NCI-H748 (cell line): ENCODE results near the gene IFNA13.
A peak's percentile ranks its signal among the peaks of the same experiment; 100 is the strongest.
"Not testable (repeated sequence)": the region's sequence is repeated elsewhere in the genome, so short reads cannot be mapped to it uniquely, and the experiment has no call there.

Source experiments
- DNase-seq: peaks from one replicate; lab custom pipeline; 2025; ENCODE audit not compliant: unreplicated experiment; lab: John Stamatoyannopoulos, UW

Gene IFNA13

GRCh38 chr9:21367957-21368356, at the start of gene IFNA13:
Gene IFNA13 (minus strand): TSS chr9:21368057. CDS start chr9:21368010, 47 bp downstream.
- no peak for DNase-seq

- no peak for DNase-seq
Observed at GRCh38 chr9:21415493-21416267, 47.8 kb upstream of the IFNA13 start.

DNA sequence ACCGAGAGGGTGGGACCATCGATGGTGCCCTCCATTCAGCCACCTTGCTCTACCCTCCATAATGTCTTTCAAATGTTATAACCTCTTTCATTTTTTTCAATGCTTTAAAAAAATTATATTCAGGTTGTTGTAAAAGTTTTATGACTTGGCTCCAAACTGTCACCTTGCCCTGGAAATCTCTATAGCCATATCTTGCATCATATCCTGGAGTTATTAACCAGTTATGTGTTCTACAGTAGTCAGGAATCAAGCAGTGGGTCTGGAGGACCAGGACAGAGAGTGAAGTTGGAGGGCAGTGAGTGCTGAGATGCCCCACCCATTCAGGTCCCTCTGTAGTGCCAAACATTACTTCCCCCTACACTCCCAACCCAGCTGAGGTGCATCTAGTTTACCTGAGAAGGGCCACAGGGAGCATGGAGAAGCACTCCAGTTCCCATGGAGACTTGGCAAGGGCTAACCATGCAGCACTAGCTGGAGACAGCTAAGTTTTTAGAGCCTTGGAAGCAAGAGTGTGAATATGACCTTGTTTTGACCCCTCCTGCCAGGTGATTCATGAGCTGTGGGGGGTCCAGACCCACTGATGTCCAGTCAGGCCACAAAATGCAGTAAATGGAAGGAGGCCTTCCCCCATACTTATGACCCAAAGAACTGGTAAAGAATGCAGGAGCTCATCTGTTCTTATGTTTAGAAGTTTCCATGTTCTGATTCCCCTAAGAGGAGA, 46.5 kb upstream of the IFNA13 start:
- DNase-seq = no peak

DNA sequence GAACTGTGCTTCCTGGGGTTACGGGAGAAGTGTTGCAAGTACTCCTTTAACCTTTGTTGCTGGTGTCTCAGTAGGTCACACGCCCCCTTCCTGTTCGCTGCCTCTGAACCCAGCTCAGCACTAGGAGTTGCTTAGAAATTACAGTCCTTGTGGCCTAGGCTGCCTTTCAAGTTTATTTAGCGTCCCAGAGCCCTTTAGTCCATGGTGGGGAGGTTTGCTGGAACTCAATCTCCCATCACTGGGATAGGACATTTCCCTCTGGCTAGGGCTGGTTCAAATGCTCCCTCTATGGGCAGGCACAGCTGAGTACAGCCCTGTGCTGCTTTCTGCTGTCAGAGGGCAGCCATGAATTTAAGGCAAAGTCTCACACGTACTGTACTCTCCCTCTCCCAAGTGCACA, 45.8 kb upstream of the IFNA13 start:
- no peak for DNase-seq

GRCh38 chr9:21413151-21413550, 45.3 kb upstream of the IFNA13 start:
- DNase-seq = no peak

DNA sequence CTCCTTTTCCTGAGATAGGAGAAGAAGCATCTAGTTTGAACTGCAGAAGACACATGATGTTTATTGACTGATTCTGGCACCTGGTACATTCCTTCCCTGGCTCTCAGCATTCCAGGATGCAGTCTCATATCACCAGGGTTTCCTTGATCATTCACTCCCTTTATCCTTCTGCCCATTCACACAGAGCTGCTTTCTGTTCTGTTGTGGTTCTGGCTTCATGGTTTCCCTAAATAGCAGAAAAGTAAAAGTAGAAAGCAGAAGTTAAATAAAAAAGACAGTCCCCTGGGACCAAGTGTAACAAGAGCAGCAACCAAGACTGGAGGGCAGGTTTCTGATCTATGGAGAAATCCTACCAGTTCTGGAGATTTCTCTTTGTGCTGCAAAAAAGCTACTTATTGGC, 44.2 kb upstream of the IFNA13 start:
- no peak for DNase-seq

DNA sequence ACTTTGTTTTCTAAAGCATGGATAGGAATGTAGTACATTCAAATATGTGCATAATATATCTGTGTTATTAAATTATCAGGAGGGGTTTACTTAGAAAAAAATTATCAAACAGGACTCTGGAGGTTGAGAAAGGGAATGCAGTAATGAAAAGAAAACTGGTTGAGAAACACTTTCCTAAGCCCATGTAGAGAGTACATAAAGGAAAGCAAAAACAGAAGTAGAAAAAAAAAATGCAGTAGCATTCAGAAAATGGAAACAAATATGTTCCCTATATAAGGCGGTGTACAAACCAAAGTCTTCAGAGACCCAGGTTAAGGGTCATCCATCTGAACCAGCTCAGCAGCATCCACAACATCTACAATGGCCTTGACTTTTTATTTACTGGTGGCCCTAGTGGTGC, 41.0 kb upstream of the IFNA13 start, which contains the start of gene IFNA8:
TSS of gene IFNA8 (plus strand) at position 301 of the 400 bp plus-strand sequence. CDS start at position 361, 60 bp downstream.
- DNase-seq = no peak

DNA sequence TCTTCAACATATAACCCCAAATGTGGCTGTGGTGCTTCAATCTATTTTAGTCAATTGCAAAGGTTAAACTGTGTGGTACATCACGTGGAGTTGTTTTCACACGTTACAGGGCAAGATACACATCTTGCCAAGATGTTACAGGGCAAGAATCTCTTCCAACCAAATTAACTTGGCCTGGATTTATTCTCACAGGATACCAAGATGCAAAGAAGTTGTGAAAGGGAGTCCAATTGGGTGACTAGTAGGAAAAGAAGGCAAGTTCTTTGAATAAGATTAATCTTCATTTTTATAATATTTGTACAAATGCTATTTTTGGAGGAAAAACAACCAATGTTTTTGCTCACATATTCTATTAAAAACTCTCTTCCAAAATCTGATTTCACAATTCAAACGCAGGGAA, 36.3 kb upstream of the IFNA13 start:
- DNase-seq = no peak

DNA sequence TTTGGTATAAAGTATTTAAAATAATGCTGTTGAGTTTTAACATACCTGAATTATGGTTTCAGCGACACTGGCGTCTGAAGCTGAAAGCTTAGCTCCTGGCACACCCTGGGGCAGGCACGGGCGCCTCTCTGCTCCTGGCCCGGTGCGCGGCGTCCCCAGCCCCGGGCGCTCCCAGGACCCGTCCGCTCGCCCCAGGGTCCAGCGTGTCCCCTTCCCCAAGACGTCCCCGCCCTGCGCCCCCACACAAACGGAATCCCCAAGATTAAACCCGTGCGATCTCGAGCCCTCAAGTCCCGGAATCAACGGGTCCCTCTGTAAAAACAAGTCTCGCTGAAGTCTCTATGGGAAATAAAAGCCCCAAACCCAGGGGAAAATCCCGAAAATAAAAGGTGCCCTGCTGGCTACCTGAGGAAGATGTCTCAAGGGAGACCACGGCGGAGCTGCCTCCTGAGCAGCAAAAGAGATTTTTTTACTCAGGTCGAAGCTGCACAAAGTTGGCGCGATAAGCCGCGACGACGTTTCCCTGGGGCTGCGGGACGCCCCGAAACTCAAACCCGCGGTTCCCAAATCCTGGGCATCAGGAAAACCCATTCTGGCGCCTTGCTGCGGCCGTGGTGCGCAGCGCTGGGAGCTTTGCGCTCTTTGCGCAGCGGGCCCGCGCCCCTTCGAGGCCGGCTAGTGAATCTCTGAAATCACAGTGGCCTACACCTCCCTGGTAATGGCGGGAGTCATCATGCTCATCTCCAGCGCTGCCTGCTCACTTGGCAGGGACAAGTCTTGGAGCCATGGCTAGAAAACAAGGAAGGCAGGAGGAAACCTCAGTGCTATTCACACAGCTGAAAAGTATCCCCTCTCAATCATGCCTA, 34.8 kb upstream of the IFNA13 start:
- no peak for DNase-seq

DNA sequence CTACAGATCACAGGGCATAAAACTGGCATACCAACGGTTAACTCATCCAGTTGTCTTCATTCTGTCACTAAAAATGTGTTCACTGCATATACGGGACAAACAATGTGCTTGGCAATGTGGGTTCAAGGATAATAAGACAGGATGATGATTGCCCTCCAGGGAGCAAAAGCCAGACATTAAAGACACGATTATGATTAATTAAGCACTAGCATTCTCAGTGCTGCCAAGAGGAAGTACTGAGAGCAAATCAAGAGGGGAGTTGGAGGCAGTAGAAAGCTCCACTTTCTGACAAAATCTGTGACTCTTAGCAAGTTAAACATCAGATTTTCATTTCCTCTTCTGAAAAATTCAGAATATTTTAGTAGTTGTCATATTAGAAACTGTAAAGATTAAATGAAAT, 32.1 kb upstream of the IFNA13 start:
- no peak for DNase-seq

DNA sequence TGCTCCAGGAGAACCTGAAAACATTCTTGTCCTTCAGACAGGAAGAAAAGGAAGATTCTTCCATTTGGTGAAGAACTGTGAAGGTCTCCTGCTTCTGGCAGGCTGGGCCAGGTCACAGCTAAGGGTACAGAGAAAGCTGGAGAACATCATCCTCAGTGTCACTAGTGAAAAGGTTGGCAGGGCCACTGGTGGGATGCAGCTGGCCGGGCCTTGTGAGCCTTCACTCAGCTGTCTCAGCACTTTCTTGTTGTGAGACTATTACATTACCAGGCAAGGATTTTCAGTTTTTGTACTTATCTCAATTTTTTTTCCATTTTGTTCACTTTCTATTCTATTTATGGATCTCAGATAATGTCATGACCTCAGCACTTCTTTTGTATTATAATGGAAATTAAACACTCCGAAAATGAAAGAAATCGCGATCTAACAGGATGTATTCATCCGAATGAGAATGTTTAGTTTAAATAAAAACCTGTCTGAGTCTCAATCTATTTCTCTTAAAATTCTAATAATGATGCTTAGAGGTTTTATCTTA, 31.2 kb upstream of the IFNA13 start:
- no peak for DNase-seq

GRCh38 chr9:21395778-21396717, 28.2 kb upstream of the IFNA13 start:
- DNase-seq = peak; percentile 70

DNA sequence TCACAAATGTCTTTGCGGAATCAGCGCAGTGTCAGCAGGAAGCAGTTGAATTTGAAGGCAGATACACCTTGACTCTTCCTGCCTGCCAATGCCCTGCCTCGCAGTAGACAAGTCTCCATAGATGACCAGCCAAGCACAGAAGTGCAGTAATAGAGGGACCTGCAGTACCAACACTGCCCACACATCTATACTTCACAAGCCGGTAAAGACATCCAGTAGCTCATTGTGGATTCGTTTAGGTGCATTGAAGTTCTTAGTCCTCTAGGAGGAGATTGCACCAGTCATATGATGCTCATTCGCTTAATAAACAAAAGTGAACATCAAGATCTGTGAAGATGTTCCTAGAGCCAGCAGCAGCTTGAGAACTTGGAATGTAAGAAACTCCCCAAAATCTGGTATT, 24.4 kb upstream of the IFNA13 start:
- peak; percentile 30 for DNase-seq

- no peak for DNase-seq
Observed at GRCh38 chr9:21385131-21385670, 17.3 kb upstream of the IFNA13 start, which contains the start of gene IFNA2. Gene IFNA2 (minus strand): TSS chr9:21385398. CDS start chr9:21385329, 69 bp downstream.

DNA sequence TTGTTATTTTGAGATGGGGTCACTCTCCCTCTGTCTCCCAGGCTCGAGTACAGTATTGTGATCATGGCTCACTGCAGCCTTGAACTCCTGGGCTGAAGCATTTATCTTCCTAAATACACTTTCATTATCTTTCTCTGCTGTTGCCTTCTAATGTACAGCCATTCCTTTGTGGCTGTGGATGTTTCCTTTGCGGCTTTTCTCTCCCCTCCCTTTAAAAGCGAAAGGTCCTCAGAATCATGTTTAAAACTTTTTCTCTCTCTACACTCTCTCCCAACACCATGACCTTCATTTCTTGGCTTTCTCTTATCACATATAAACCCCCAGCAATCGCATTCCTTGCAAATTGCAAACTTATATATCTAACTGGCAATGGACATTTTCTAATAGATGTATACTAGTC, 15.8 kb upstream of the IFNA13 start:
- no peak for DNase-seq

GRCh38 chr9:21381448-21382339, 13.8 kb upstream of the IFNA13 start:
- DNase-seq = no peak

GRCh38 chr9:21371467-21371866, 3.6 kb upstream of the IFNA13 start:
- DNase-seq = not testable (repeated sequence)

GRCh38 chr9:21367169-21367568, 688 bp downstream of the IFNA13 start:
- DNase-seq = not testable (repeated sequence)

- DNase-seq = no peak
Observed at GRCh38 chr9:21362287-21362686, 5.6 kb downstream of the IFNA13 start.
